ENCODE measurements around the gene LCE1A. TPM values are rescaled to one million over a fixed set of nuclear protein-coding genes. Genes with fewer than 3 reads are reported as not detected.

LCE1A gene
- total and polyA plus RNA-seq, 2 of the 8 experiments (the other 6 are each of a cell fraction or from before 2014, with no cell fraction given) = not detected

DNA sequence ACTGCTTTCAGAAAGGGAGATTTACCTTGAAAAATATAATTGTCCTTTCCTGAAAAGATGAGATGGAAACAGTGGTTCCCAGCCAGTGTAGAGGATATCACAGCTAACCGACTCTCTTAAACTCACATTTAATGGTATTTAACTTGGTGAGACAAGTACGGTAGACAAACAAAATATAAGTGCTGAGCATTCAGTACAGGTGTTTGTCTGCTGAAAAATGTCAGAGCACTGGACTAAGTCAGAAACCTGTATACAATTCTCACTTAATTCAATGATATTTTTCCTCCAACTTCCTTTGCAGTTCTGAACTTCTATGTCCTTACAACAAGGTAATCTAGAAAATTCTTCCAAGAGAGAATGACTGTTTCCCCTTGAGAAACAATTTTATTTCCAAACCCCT lies 15.6 kb upstream of the LCE1A start, which contains the start of gene LCE1B:
Gene LCE1B (plus strand): TSS at position 301 of the 400 bp plus-strand sequence. CDS start 476 bp downstream, outside the sequence.
- Histone ChIP-seq H3K14ac (ENCODE audit: insufficient read length) (no peak within 1 kb of the TSS), H3K9me3 (ENCODE audit: insufficient read depth in 2 of 2, low read depth in 1 of 2, low read length in 1 of 2) (peaks cover 51 to 78% of the 10 kb centered on the region in 2 experiments), H3K36me3 (ENCODE audit: control insufficient read depth in 2 of 4, insufficient read depth in 4 of 4, low read length in 3 of 4) (no peaks in the 10 kb centered on the region), H2BK12ac (ENCODE audit: low read depth, low read length) (no peak within 1 kb of the TSS), H2BK5ac (ENCODE audit: low read depth, low read length) (no peak within 1 kb of the TSS), H3K79me2 (ENCODE audit: control insufficient read depth in 1 of 2, insufficient read depth in 2 of 2, low read length in 2 of 2) (no peaks in the 10 kb centered on the region), H3K4ac (replicated peaks; ENCODE audit: insufficient read length, low read depth, low read length) (no peak within 1 kb of the TSS), H3K23me2 (ENCODE audit: low read depth, low read length) (no peaks in the 10 kb centered on the region), H3K9ac (replicated peaks in 1 of 4; ENCODE audit: extremely low read depth in 1 of 4, low read depth in 3 of 4, low read length in 3 of 4) (no peak within 1 kb of the TSS), H3K23ac (ENCODE audit: insufficient read length) (no peak within 1 kb of the TSS), H4K8ac (ENCODE audit: extremely low read depth, insufficient read depth, low read length) (no peak within 1 kb of the TSS), H4K5ac (ENCODE audit: insufficient read length, low read depth, low read length) (no peak within 1 kb of the TSS), H2AFZ (ENCODE audit: low read length) (no peak within 1 kb of the TSS), H3K79me1 (ENCODE audit: low read depth, low read length) (no peaks in the 10 kb centered on the region), H4K91ac (replicated peaks; ENCODE audit: insufficient read length, low read length) (no peak within 1 kb of the TSS), H2BK120ac (replicated peaks; ENCODE audit: low read depth, low read length) (no peak within 1 kb of the TSS), H2AK5ac (ENCODE audit: low read depth, low read length) (no peak within 1 kb of the TSS), H3K56ac (replicated peaks; ENCODE audit: insufficient read length, low read depth, low read length) (no peak within 1 kb of the TSS), H3K4me1 (replicated peaks in 1 of 4; ENCODE audit: control insufficient read depth in 3 of 4, insufficient read depth in 4 of 4, low read length in 3 of 4) (no peaks in the 10 kb centered on the region), H3K4me2 (ENCODE audit: insufficient read depth in 1 of 2, low read depth in 2 of 2, low read length in 2 of 2) (no peak within 1 kb of the TSS), H3K18ac (ENCODE audit: extremely low read depth, low read length) (no peak within 1 kb of the TSS), H4K20me1 (replicated peaks in 1 of 2; ENCODE audit: control insufficient read depth in 1 of 2, insufficient read depth in 2 of 2, low read length in 2 of 2) (no peaks in the 10 kb centered on the region), H2BK15ac (ENCODE audit: low read length) (no peak within 1 kb of the TSS), H3K27ac (ENCODE audit: low read depth, low read length) (no peak within 1 kb of the TSS), H3K27me3 (replicated peaks in 1 of 4; ENCODE audit: control insufficient read depth in 3 of 4, extremely low read depth in 1 of 4, insufficient read depth in 3 of 4, low read length in 3 of 4) (no peaks in the 10 kb centered on the region), H2BK20ac (ENCODE audit: low read length) (no peak within 1 kb of the TSS), H3K4me3 (ENCODE audit: extremely low read depth in 1 of 4, insufficient read depth in 2 of 4, low read depth in 3 of 4, low read length in 4 of 4) (no peak within 1 kb of the TSS)
- WGBS, 2 experiments (ENCODE audit: extremely low coverage in 1 of 2, insufficient coverage in 1 of 2, insufficient read length in 1 of 2, insufficient replicate concordance in 2 of 2, low coverage in 1 of 2, low lambda C conversion rate in 2 of 2, missing lambda C conversion rate in 1 of 2) = 84% methylated on average over 2 of the region's 2 CpGs; no CpG with 5 or more reads in 1 of the 2 experiments
- DNase-seq (ENCODE audit: low read depth in 1 of 2, low spot score in 2 of 2) (no peak), FAIRE-seq (no peak)
- POLR2A ChIA-PET (ENCODE audit: partially characterized antibody) = no interaction called here
- CTCF ChIA-PET (ENCODE audit: partially characterized antibody) = no interaction called here
- TF ChIP-seq JUND (IDR thresholded peaks at IDR 0.05; ENCODE audit: low read length) (no peak), NANOG (IDR thresholded peaks at IDR 0.05; ENCODE audit: insufficient read depth, low read depth, low read length, poor library complexity, severe bottlenecking) (no peak), MAX (IDR thresholded peaks at IDR 0.05) (no peak), HDAC2 (IDR thresholded peaks at IDR 0.05; ENCODE audit: borderline replicate concordance in 1 of 2, low read depth in 2 of 2, low read length in 2 of 2) (no peak), CTBP2 (IDR thresholded peaks at IDR 0.05; ENCODE audit: borderline replicate concordance, insufficient read depth, insufficient read length, low read length) (no peak), CHD2 (IDR thresholded peaks at IDR 0.05; ENCODE audit: low read length) (no peak), NRF1 (IDR thresholded peaks at IDR 0.05; ENCODE audit: low read depth, low read length) (no peak), SUZ12 (IDR thresholded peaks at IDR 0.05; ENCODE audit: low read length) (no peak), TCF12 (IDR thresholded peaks at IDR 0.05; ENCODE audit: low read depth, low read length) (no peak), TBP (IDR thresholded peaks at IDR 0.05; ENCODE audit: low read depth, low read length) (no peak), CHD1 (IDR thresholded peaks at IDR 0.05; ENCODE audit: low read depth, low read length) (no peak), HDAC6 (IDR thresholded peaks at IDR 0.05; ENCODE audit: low read depth, low read length) (no peak), YY1 (IDR thresholded peaks at IDR 0.05; ENCODE audit: low read depth, low read length) (no peak), EZH2 (IDR thresholded peaks at IDR 0.05; ENCODE audit: low read depth, low read length, severe bottlenecking) (no peak), KDM5A (IDR thresholded peaks at IDR 0.05; ENCODE audit: low read length) (no peak), SP1 (IDR thresholded peaks at IDR 0.05; ENCODE audit: low read depth, low read length) (no peak)
